Measurements from ENCODE around the gene LAMB1. TPM values are rescaled to one million over a fixed set of nuclear protein-coding genes. Genes with fewer than 3 reads are reported as not detected.
A peak's percentile ranks its signal among the peaks of the same experiment; 100 is the strongest.

Gene LAMB1
- total and polyA plus RNA-seq, 2 of the 13 experiments (the other 11 are each of a cell fraction or from before 2014, with no cell fraction given): 109 to 124 TPM

DNA sequence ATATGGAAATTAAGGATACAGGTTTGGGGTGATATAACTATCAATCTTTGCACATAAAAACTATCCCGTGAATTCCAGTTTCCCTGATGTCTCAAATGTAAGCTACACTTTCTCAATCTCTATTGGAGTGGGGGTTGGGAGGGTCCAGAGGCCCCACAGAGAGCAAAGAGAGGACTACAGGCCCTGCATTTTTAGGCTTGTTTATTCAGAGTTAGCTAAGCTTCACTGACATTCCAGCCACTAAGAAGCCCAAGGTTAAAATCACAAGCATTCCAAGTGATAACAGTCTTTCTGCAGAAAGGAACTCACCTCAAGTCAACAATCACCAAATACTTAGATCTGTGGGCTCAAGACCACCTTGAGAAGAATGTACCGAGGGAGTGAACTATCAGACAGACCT is 31.6 kb upstream of the LAMB1 start (continued):
- TF ChIP-seq, protein P1, sequence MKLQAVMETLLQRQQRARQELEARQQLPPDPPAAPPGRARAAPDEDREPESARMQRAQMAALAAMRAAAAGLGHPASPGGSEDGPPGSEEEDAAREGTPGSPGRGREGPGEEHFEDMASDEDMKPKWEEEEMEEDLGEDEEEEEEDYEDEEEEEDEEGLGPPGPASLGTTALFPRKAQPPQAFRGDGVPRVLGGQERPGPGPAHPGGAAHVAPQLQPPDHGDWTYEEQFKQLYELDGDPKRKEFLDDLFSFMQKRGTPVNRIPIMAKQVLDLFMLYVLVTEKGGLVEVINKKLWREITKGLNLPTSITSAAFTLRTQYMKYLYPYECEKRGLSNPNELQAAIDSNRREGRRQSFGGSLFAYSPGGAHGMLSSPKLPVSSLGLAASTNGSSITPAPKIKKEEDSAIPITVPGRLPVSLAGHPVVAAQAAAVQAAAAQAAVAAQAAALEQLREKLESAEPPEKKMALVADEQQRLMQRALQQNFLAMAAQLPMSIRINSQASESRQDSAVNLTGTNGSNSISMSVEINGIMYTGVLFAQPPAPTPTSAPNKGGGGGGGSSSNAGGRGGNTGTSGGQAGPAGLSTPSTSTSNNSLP (IDR thresholded peaks at IDR 0.05; ENCODE audit: low read depth, low read length): 0 out of 2 replicates have a peak, but pooled peaks have one; percentile 33
- TF ChIP-seq ZNF17 (CRISPR knock-in tag; IDR thresholded peaks at IDR 0.05): no peak
- no peak for TF ChIP-seq ZNF766 (CRISPR knock-in tag; IDR thresholded peaks at IDR 0.05; ENCODE audit: borderline replicate concordance)
- TF ChIP-seq, protein P2, sequence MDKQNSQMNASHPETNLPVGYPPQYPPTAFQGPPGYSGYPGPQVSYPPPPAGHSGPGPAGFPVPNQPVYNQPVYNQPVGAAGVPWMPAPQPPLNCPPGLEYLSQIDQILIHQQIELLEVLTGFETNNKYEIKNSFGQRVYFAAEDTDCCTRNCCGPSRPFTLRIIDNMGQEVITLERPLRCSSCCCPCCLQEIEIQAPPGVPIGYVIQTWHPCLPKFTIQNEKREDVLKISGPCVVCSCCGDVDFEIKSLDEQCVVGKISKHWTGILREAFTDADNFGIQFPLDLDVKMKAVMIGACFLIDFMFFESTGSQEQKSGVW (CRISPR knock-in tag; IDR thresholded peaks at IDR 0.05; ENCODE audit: borderline replicate concordance): no peak
- TF ChIP-seq, protein P3, sequence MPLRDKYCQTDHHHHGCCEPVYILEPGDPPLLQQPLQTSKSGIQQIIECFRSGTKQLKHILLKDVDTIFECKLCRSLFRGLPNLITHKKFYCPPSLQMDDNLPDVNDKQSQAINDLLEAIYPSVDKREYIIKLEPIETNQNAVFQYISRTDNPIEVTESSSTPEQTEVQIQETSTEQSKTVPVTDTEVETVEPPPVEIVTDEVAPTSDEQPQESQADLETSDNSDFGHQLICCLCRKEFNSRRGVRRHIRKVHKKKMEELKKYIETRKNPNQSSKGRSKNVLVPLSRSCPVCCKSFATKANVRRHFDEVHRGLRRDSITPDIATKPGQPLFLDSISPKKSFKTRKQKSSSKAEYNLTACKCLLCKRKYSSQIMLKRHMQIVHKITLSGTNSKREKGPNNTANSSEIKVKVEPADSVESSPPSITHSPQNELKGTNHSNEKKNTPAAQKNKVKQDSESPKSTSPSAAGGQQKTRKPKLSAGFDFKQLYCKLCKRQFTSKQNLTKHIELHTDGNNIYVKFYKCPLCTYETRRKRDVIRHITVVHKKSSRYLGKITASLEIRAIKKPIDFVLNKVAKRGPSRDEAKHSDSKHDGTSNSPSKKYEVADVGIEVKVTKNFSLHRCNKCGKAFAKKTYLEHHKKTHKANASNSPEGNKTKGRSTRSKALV (CRISPR knock-in tag; IDR thresholded peaks at IDR 0.05): no peak
- TF ChIP-seq AHR (CRISPR knock-in tag; IDR thresholded peaks at IDR 0.05): no peak; the same call in 1 of the 2 replicates
- no peak for TF ChIP-seq TAF15 (IDR thresholded peaks at IDR 0.05; ENCODE audit: low read depth, low read length, poor library complexity, severe bottlenecking)
- TF ChIP-seq CREB1 (IDR thresholded peaks at IDR 0.05): no peak
- no peak for TF ChIP-seq CREB1 (CRISPR knock-in tag; IDR thresholded peaks at IDR 0.05)
- TF ChIP-seq ZNF224 (CRISPR knock-in tag; IDR thresholded peaks at IDR 0.05): no peak
- peak; percentile 93 for TF ChIP-seq HDAC2 (CRISPR knock-in tag; IDR thresholded peaks at IDR 0.05)
- no peak for TF ChIP-seq MBD4 (IDR thresholded peaks at IDR 0.05; ENCODE audit: borderline replicate concordance, low read length)
- TF ChIP-seq, protein P4, sequence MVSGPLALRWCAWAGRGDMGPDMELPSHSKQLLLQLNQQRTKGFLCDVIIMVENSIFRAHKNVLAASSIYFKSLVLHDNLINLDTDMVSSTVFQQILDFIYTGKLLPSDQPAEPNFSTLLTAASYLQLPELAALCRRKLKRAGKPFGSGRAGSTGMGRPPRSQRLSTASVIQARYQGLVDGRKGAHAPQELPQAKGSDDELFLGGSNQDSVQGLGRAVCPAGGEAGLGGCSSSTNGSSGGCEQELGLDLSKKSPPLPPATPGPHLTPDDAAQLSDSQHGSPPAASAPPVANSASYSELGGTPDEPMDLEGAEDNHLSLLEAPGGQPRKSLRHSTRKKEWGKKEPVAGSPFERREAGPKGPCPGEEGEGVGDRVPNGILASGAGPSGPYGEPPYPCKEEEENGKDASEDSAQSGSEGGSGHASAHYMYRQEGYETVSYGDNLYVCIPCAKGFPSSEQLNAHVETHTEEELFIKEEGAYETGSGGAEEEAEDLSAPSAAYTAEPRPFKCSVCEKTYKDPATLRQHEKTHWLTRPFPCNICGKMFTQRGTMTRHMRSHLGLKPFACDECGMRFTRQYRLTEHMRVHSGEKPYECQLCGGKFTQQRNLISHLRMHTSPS (CRISPR knock-in tag; IDR thresholded peaks at IDR 0.05; ENCODE audit: low read depth): no peak
- no peak for TF ChIP-seq MAFK (conservative IDR thresholded peaks at IDR 0.05 in 1 of 2, IDR thresholded peaks at IDR 0.05 in 1 of 2; ENCODE audit: low read length in 2 of 2)
- TF ChIP-seq SMC3 (IDR thresholded peaks at IDR 0.05; ENCODE audit: low read length): no peak
- no peak for TF ChIP-seq ZNF674 (CRISPR knock-in tag; IDR thresholded peaks at IDR 0.05; ENCODE audit: low read depth)
- TF ChIP-seq, protein P5, sequence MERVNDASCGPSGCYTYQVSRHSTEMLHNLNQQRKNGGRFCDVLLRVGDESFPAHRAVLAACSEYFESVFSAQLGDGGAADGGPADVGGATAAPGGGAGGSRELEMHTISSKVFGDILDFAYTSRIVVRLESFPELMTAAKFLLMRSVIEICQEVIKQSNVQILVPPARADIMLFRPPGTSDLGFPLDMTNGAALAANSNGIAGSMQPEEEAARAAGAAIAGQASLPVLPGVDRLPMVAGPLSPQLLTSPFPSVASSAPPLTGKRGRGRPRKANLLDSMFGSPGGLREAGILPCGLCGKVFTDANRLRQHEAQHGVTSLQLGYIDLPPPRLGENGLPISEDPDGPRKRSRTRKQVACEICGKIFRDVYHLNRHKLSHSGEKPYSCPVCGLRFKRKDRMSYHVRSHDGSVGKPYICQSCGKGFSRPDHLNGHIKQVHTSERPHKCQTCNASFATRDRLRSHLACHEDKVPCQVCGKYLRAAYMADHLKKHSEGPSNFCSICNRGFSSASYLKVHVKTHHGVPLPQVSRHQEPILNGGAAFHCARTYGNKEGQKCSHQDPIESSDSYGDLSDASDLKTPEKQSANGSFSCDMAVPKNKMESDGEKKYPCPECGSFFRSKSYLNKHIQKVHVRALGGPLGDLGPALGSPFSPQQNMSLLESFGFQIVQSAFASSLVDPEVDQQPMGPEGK (CRISPR knock-in tag; IDR thresholded peaks at IDR 0.05): peak; percentile 77
- TF ChIP-seq ZNF563 (CRISPR knock-in tag; IDR thresholded peaks at IDR 0.05): no peak
- TF ChIP-seq ZNF841 (CRISPR knock-in tag; IDR thresholded peaks at IDR 0.05; ENCODE audit: borderline replicate concordance): no peak
- TF ChIP-seq, protein P6, sequence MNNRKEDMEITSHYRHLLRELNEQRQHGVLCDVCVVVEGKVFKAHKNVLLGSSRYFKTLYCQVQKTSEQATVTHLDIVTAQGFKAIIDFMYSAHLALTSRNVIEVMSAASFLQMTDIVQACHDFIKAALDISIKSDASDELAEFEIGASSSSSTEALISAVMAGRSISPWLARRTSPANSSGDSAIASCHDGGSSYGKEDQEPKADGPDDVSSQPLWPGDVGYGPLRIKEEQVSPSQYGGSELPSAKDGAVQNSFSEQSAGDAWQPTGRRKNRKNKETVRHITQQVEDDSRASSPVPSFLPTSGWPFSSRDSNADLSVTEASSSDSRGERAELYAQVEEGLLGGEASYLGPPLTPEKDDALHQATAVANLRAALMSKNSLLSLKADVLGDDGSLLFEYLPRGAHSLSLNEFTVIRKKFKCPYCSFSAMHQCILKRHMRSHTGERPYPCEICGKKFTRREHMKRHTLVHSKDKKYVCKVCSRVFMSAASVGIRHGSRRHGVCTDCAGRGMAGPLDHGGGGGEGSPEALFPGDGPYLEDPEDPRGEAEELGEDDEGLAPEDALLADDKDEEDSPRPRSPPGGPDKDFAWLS (CRISPR knock-in tag; IDR thresholded peaks at IDR 0.05; ENCODE audit: borderline replicate concordance): no peak
- no peak; the same call in 1 of the 2 replicates for TF ChIP-seq ZNF749 (CRISPR knock-in tag; IDR thresholded peaks at IDR 0.05; ENCODE audit: borderline replicate concordance)

Measured in HepG2 (cell line).